H1 (cell line): Measurements from ENCODE around the gene RYR3. TPM values are rescaled to one million over a fixed set of nuclear protein-coding genes. Genes with fewer than 3 reads are reported as not detected.

Source experiments
- CTCF ChIA-PET: fragments of 300-600 bp; sonication (Branson Sonifier 250); formaldehyde crosslinking; loops from one replicate; lab custom pipeline; 2021; ENCODE audit not compliant: partially characterized antibody; lab: Charles Lee
- POLR2A ChIA-PET: fragments of 300-600 bp; sonication (Branson Sonifier 250); formaldehyde crosslinking; loops from one replicate; lab custom pipeline; 2021; ENCODE audit warnings: inconsistent platforms; ENCODE audit not compliant: partially characterized antibody; lab: Charles Lee
- DNase-seq, 2 experiments: peaks; one replicate each; pipeline versions ENCODE4 v3.0.0 to v3.0.0-alpha.2; 2010 to 2022; ENCODE audit warnings: low spot score in 2 of 2, low read depth in 1 of 2, mixed read lengths in 1 of 2
- FAIRE-seq: peaks from 2 replicates; lab custom pipeline; 2011; peaks lifted over from hg19 to GRCh38; lab: Jason Lieb, UNC
- H2AFZ ChIP-seq: 2 replicates; pipeline ENCODE4 v1.8.1; 2012; ENCODE audit warnings: low read length, inconsistent platforms
- H2AK5ac ChIP-seq: 2 replicates; pipeline ENCODE4 v1.6.1; 2013; ENCODE audit warnings: low read depth, low read length
- H2BK120ac ChIP-seq: replicated peaks from 2 replicates; pipeline ENCODE3; 2013; ENCODE audit warnings: low read depth, low read length, inconsistent platforms
- H2BK12ac ChIP-seq: 2 replicates; pipeline ENCODE4 v1.6.1; 2013; ENCODE audit warnings: low read depth, low read length
- H2BK15ac ChIP-seq: 2 replicates; pipeline ENCODE4 v1.6.1; 2013; ENCODE audit warnings: low read length
- H2BK20ac ChIP-seq: 2 replicates; pipeline ENCODE4 v1.6.1; 2013; ENCODE audit warnings: low read length
- H2BK5ac ChIP-seq: 2 replicates; pipeline ENCODE4 v1.6.1; 2013; ENCODE audit warnings: low read depth, low read length
- H3K14ac ChIP-seq: 2 replicates; pipeline ENCODE4 v1.6.1; 2013; ENCODE audit warnings: inconsistent platforms; ENCODE audit not compliant: insufficient read length
- H3K18ac ChIP-seq: 2 replicates; pipeline ENCODE4 v1.6.1; 2013; ENCODE audit warnings: low read length; ENCODE audit errors: extremely low read depth
- H3K23ac ChIP-seq: 2 replicates; pipeline ENCODE4 v1.6.1; 2013; ENCODE audit warnings: inconsistent platforms; ENCODE audit not compliant: insufficient read length
- H3K23me2 ChIP-seq: 2 replicates; pipeline ENCODE4 v1.6.1; 2013; ENCODE audit warnings: low read depth, low read length
- H3K27ac ChIP-seq: 2 replicates; pipeline ENCODE4 v1.6.1; 2011; ENCODE audit warnings: low read depth, low read length, inconsistent platforms
- H3K27me3 ChIP-seq, 4 experiments: replicated peaks in 1 of 4; 1 replicate in 1 of 4; 2 replicates in 3 of 4; pipeline versions ENCODE4 v1.6.1 to v1.8.1; 2011 to 2013; ENCODE audit warnings: low read length in 3 of 4, mild to moderate bottlenecking in 3 of 4, inconsistent platforms in 2 of 4, mixed read lengths in 2 of 4, moderate library complexity in 1 of 4; ENCODE audit not compliant: control insufficient read depth in 3 of 4, insufficient read depth in 3 of 4; ENCODE audit errors: extremely low read depth in 1 of 4
- H3K36me3 ChIP-seq, 4 experiments: 2 replicates each; pipeline versions ENCODE4 v1.6.1 to v1.8.1; 2011 to 2013; ENCODE audit warnings: mild to moderate bottlenecking in 4 of 4, low read length in 3 of 4, moderate library complexity in 2 of 4, control low read depth in 1 of 4, inconsistent platforms in 1 of 4; ENCODE audit not compliant: insufficient read depth in 4 of 4, control insufficient read depth in 2 of 4
- H3K4ac ChIP-seq: replicated peaks from 2 replicates; pipeline ENCODE3; 2013; ENCODE audit warnings: low read length, low read depth, mixed read lengths, inconsistent platforms; ENCODE audit not compliant: insufficient read length
- H3K4me1 ChIP-seq, 4 experiments: replicated peaks in 1 of 4; 1 replicate in 1 of 4; 2 replicates in 3 of 4; pipeline versions ENCODE4 v1.6.1 to v1.8.1; 2011 to 2013; ENCODE audit warnings: low read length in 3 of 4, inconsistent platforms in 2 of 4, mixed read lengths in 1 of 4; ENCODE audit not compliant: insufficient read depth in 4 of 4, control insufficient read depth in 3 of 4
- H3K4me2 ChIP-seq, 2 experiments: 2 replicates each; pipeline versions ENCODE4 v1.6.1 to v1.8.1; 2011 to 2013; ENCODE audit warnings: low read depth in 2 of 2, low read length in 2 of 2, control low read depth in 1 of 2, inconsistent platforms in 1 of 2, mild to moderate bottlenecking in 1 of 2; ENCODE audit not compliant: insufficient read depth in 1 of 2
- H3K4me3 ChIP-seq, 4 experiments: fragments of 200-600, 300-600 bp in 1 of 4; sonication (generic), shearing (Covaris generic), sonication (Bioruptor Twin) in 1 of 4; 2 replicates each; pipeline versions ENCODE4 v1.5.1 to v1.8.1; 2011 to 2016; ENCODE audit warnings: low read length in 4 of 4, low read depth in 3 of 4, control low read depth in 2 of 4, inconsistent platforms in 2 of 4, mild to moderate bottlenecking in 2 of 4, mixed read lengths in 1 of 4, moderate library complexity in 1 of 4; ENCODE audit not compliant: insufficient read depth in 2 of 4; ENCODE audit errors: extremely low read depth in 1 of 4
- H3K56ac ChIP-seq: replicated peaks from 2 replicates; pipeline ENCODE3; 2013; ENCODE audit warnings: low read depth, mild to moderate bottlenecking, mixed read lengths, low read length, inconsistent platforms; ENCODE audit not compliant: insufficient read length
- H3K79me1 ChIP-seq: 2 replicates; pipeline ENCODE4 v1.6.1; 2013; ENCODE audit warnings: low read depth, low read length, control low read depth
- H3K79me2 ChIP-seq, 2 experiments: 2 replicates each; pipeline versions ENCODE4 v1.6.1 to v1.8.1; 2012 to 2013; ENCODE audit warnings: low read length in 2 of 2, mild to moderate bottlenecking in 2 of 2, inconsistent platforms in 1 of 2; ENCODE audit not compliant: insufficient read depth in 2 of 2, control insufficient read depth in 1 of 2
- H3K9ac ChIP-seq, 4 experiments: replicated peaks in 1 of 4; 1 replicate in 1 of 4; 2 replicates in 3 of 4; pipeline versions ENCODE4 v1.6.1 to v1.8.1; 2011 to 2013; ENCODE audit warnings: low read depth in 3 of 4, low read length in 3 of 4, control low read depth in 2 of 4, mild to moderate bottlenecking in 2 of 4, moderate library complexity in 2 of 4, inconsistent platforms in 1 of 4; ENCODE audit errors: extremely low read depth in 1 of 4
- H3K9me3 ChIP-seq, 2 experiments: 2 replicates each; pipeline versions ENCODE4 v1.6.1 to v1.8.1; 2012 to 2013; ENCODE audit warnings: mild to moderate bottlenecking in 2 of 2, moderate library complexity in 2 of 2, control low read depth in 1 of 2, inconsistent platforms in 1 of 2, low read depth in 1 of 2, low read length in 1 of 2, mixed read lengths in 1 of 2; ENCODE audit not compliant: insufficient read depth in 2 of 2
- H4K20me1 ChIP-seq, 2 experiments: replicated peaks in 1 of 2; 2 replicates each; pipeline versions ENCODE3 to v1.8.1; 2011 to 2013; ENCODE audit warnings: inconsistent platforms in 2 of 2, low read length in 2 of 2, mild to moderate bottlenecking in 1 of 2; ENCODE audit not compliant: insufficient read depth in 2 of 2, control insufficient read depth in 1 of 2
- H4K5ac ChIP-seq: 2 replicates; pipeline ENCODE4 v1.6.1; 2013; ENCODE audit warnings: low read length, low read depth, mixed read lengths, inconsistent platforms; ENCODE audit not compliant: insufficient read length
- H4K8ac ChIP-seq: 2 replicates; pipeline ENCODE4 v1.8.0; 2013; ENCODE audit warnings: mild to moderate bottlenecking, moderate library complexity, low read length, inconsistent platforms; ENCODE audit not compliant: insufficient read depth; ENCODE audit errors: extremely low read depth
- H4K91ac ChIP-seq: replicated peaks from 2 replicates; pipeline ENCODE3; 2013; ENCODE audit warnings: low read length, mixed read lengths, inconsistent platforms; ENCODE audit not compliant: insufficient read length
- ASH2L ChIP-seq: fragments of 200-600, 300-600 bp; sonication (generic); IDR thresholded peaks from one replicate; pipeline ENCODE4 v1.7.1; 2017; ENCODE audit warnings: low read length
- CBX5 ChIP-seq: fragments of 300-800, 300-1000 bp; sonication (generic); IDR thresholded peaks from 2 replicates; pipeline ENCODE4 v1.7.1; 2016; ENCODE audit warnings: antibody characterized with exemption, low read length, low read depth
- CHD2 ChIP-seq: IDR thresholded peaks from 2 replicates; pipeline ENCODE4 v1.6.1; 2012; ENCODE audit warnings: low read length, improper control_type of control experiment
- CTCF ChIP-seq, 3 experiments: IDR thresholded peaks; 1 replicate in 2 of 3; 2 replicates in 1 of 3; pipeline versions ENCODE4 v1.5.1 to v1.6.1; 2011; ENCODE audit warnings: low read length in 3 of 3, mild to moderate bottlenecking in 3 of 3, inconsistent platforms in 2 of 3, low read depth in 1 of 3, moderate library complexity in 1 of 3; ENCODE audit not compliant: insufficient read depth in 1 of 3; ENCODE audit errors: control extremely low read depth in 1 of 3
- JUN ChIP-seq: IDR thresholded peaks from 2 replicates; pipeline ENCODE4 v1.6.1; 2011; ENCODE audit warnings: low read depth, mild to moderate bottlenecking, improper control_type of control experiment, low read length
- JUND ChIP-seq: IDR thresholded peaks from 2 replicates; pipeline ENCODE4 v1.6.1; 2011; ENCODE audit warnings: mild to moderate bottlenecking, improper control_type of control experiment, low read length
- MAX ChIP-seq: IDR thresholded peaks from 2 replicates; pipeline ENCODE4 v1.6.1; 2012; ENCODE audit warnings: inconsistent platforms
- PHF8 ChIP-seq: fragments of 200-600 bp; sonication (generic); conservative IDR thresholded peaks from 2 replicates; pipeline ENCODE4 v1.7.1; 2012; ENCODE audit warnings: low read depth, mild to moderate bottlenecking, inconsistent platforms, low read length, moderate library complexity
- POU5F1 ChIP-seq: IDR thresholded peaks from 2 replicates; pipeline ENCODE4 v1.6.1; 2011; ENCODE audit warnings: low read depth, mild to moderate bottlenecking, low read length, moderate library complexity
- RAD21 ChIP-seq, 2 experiments: IDR thresholded peaks in 1 of 2; conservative IDR thresholded peaks in 1 of 2; 2 replicates each; pipeline ENCODE4 v1.6.1; 2011; ENCODE audit warnings: low read depth in 2 of 2, low read length in 2 of 2, improper control_type of control experiment in 1 of 2, inconsistent platforms in 1 of 2, mild to moderate bottlenecking in 1 of 2, moderate library complexity in 1 of 2
- SIN3A ChIP-seq, 2 experiments: IDR thresholded peaks in 1 of 2; conservative IDR thresholded peaks in 1 of 2; 2 replicates each; pipeline ENCODE4 v1.6.1; 2011 to 2012; ENCODE audit warnings: low read length in 2 of 2, improper control_type of control experiment in 1 of 2, low read depth in 1 of 2, mild to moderate bottlenecking in 1 of 2
- SRF ChIP-seq: IDR thresholded peaks from 2 replicates; pipeline ENCODE4 v1.6.1; 2011; ENCODE audit warnings: mild to moderate bottlenecking, low read depth, low read length, moderate library complexity
- WGBS, 2 experiments: shearing (Covaris generic) in 1 of 2; methylation state at CpG; one replicate each; pipeline versions ENCODE4 v1.1.6 to v1.1.7; 2013 to 2015; ENCODE audit warnings: low lambda C conversion rate in 2 of 2, mixed read lengths in 2 of 2, inconsistent platforms in 1 of 2, low coverage in 1 of 2, missing lambda C conversion rate in 1 of 2; ENCODE audit not compliant: insufficient replicate concordance in 2 of 2, insufficient coverage in 1 of 2, insufficient read length in 1 of 2; ENCODE audit errors: extremely low coverage in 1 of 2, missing lambda C conversion rate in 1 of 2; 5-methylcytosine and 5-hydroxymethylcytosine counted together
- polyA plus RNA-seq, 7 experiments: library from polyadenylated mRNA; depleted of rRNA in 3 of 7; stranded (reverse) in 5 of 7; unstranded in 2 of 7; fragments of >200 nt in 5 of 7; fragments of 200-250 nt in 2 of 7; gene quantifications; 1 replicate in 5 of 7; 2 replicates in 1 of 7; 4 replicates in 1 of 7; pipeline versions ENCODE4 v1.2.1 to v1.2.3, GENCODE V29; 2011 to 2013; ENCODE audit warnings: missing spikeins in 2 of 7, mixed read lengths in 2 of 7
- total RNA-seq: library from RNA; stranded (reverse); fragmentation: NEBNext Ultra II Directional; extraction: Animal tissue kit (Norgen Biotek cat#: 25700); gene quantifications from 2 replicates; pipeline ENCODE4 v1.2.1, GENCODE V29; 2021

The RYR3 gene
- total and polyA plus RNA-seq, 2 of the 8 experiments (the other 6 are each of a cell fraction or from before 2014, with no cell fraction given), result 0.33 to 3.4 TPM

- no peaks in the 10 kb centered on the region for H3K79me1 ChIP-seq
- DNase-seq, result no peak
- H3K4me2 ChIP-seq, result no peak overlapping the region
- no peaks in the 10 kb centered on the region for H3K9me3 ChIP-seq
- no peak overlapping the region for H2AFZ ChIP-seq
- no peak overlapping the region for H3K4ac ChIP-seq
- H2AK5ac ChIP-seq, result no peak overlapping the region
- H3K36me3 ChIP-seq, result no peaks in the 10 kb centered on the region
- ChIA-PET CTCF (interaction anchor here (1.4 kb wide), 1 partner anchor 158 kb away, joined by 3 read pairs; no protein-coding TSS in a partner anchor), POLR2A (no interaction called here)
- no peak overlapping the region; the same call in 1 of the 2 replicates for H4K8ac ChIP-seq
- no peaks in the 10 kb centered on the region for H3K79me2 ChIP-seq
- H2BK5ac ChIP-seq, result no peak overlapping the region
- no peak overlapping the region for H3K4me3 ChIP-seq
- H2BK15ac ChIP-seq, result no peak overlapping the region
- no peak overlapping the region for H3K56ac ChIP-seq
- H3K9ac ChIP-seq, result no peak overlapping the region
- no peak for FAIRE-seq
- no peak overlapping the region for H2BK12ac ChIP-seq
- H4K20me1 ChIP-seq, result no peaks in the 10 kb centered on the region
- H3K14ac ChIP-seq, result no peak overlapping the region
- no peaks in the 10 kb centered on the region for H3K23me2 ChIP-seq
- no peak overlapping the region for H4K5ac ChIP-seq
- 84% methylated on average over 5 of the region's 5 CpGs; no CpG with 5 or more reads in 1 of the 2 experiments for WGBS, 2 experiments
- H4K91ac ChIP-seq, result no peak overlapping the region
- H2BK20ac ChIP-seq, result no peak overlapping the region
- H2BK120ac ChIP-seq, result no peak overlapping the region
- no peak overlapping the region for H3K23ac ChIP-seq
- H3K27ac ChIP-seq, result no peak overlapping the region
- H3K18ac ChIP-seq, result no peak overlapping the region
- H3K27me3 ChIP-seq, result no peaks in the 10 kb centered on the region
- no peaks in the 10 kb centered on the region for H3K4me1 ChIP-seq
- TF ChIP-seq MAX, result no peak
- TF ChIP-seq ASH2L, result no peak
- no peak for TF ChIP-seq RAD21 (IDR thresholded peaks at IDR 0.05 in 1 of 2, conservative IDR thresholded peaks at IDR 0.05 in 1 of 2; ENCODE audit: low read depth in 2 of 2, low read length in 2 of 2)
- no peak for TF ChIP-seq CHD2
- no peak for TF ChIP-seq CTCF (IDR thresholded peaks at IDR 0.05; ENCODE audit: control extremely low read depth in 1 of 3, insufficient read depth in 1 of 3, low read depth in 1 of 3, low read length in 3 of 3)
- no peak for TF ChIP-seq PHF8
- no peak for TF ChIP-seq CBX5
- no peak for TF ChIP-seq SIN3A (conservative IDR thresholded peaks at IDR 0.05 in 1 of 2, IDR thresholded peaks at IDR 0.05 in 1 of 2; ENCODE audit: low read depth in 1 of 2, low read length in 2 of 2)
- no peak for TF ChIP-seq POU5F1
- no peak for TF ChIP-seq SRF
- TF ChIP-seq JUND, result no peak
- TF ChIP-seq JUN, result no peak
Observed at GRCh38 chr15:33807665-33808064, 496.9 kb downstream of the RYR3 start.
